NCI-H2196 treated with DMSO at 0.1 percent for 48 hours (cell line): ENCODE data around the gene SEMA4D.

Experiments used
- DNase-seq: peaks from one replicate; lab custom pipeline; 2025; ENCODE audit not compliant: unreplicated experiment; lab: John Stamatoyannopoulos, UW

SEMA4D gene

GRCh38 chr9:89502671-89503070 lies 4.8 kb upstream of the SEMA4D start:
- DNase-seq, result no peak

- DNase-seq, result no peak
Observed at GRCh38 chr9:89502038-89502601, 4.2 kb upstream of the SEMA4D start.

- no peak for DNase-seq
Observed at GRCh38 chr9:89501311-89501898, 3.5 kb upstream of the SEMA4D start.

GRCh38 chr9:89500008-89500407 lies 2.1 kb upstream of the SEMA4D start:
- no peak for DNase-seq

GRCh38 chr9:89498852-89499480 lies 1.1 kb upstream of the SEMA4D start:
- DNase-seq, result no peak

- no peak for DNase-seq
Observed at GRCh38 chr9:89497257-89497963, 503 bp downstream of the SEMA4D start.

- DNase-seq, result no peak
Observed at GRCh38 chr9:89496645-89497256, 1.2 kb downstream of the SEMA4D start.

GRCh38 chr9:89495824-89496560 lies 1.9 kb downstream of the SEMA4D start:
- no peak for DNase-seq

- no peak for DNase-seq
Observed at GRCh38 chr9:89494199-89494598, 3.7 kb downstream of the SEMA4D start.

GRCh38 chr9:89493671-89494070 lies 4.2 kb downstream of the SEMA4D start:
- DNase-seq, result no peak

- no peak for DNase-seq
Observed at GRCh38 chr9:89493181-89493580, 4.7 kb downstream of the SEMA4D start.

- no peak for DNase-seq
Observed at GRCh38 chr9:89492586-89492985, 5.3 kb downstream of the SEMA4D start.

GRCh38 chr9:89491694-89492093 lies 6.2 kb downstream of the SEMA4D start:
- no peak for DNase-seq

- no peak for DNase-seq
Observed at GRCh38 chr9:89489548-89490530, 8.1 kb downstream of the SEMA4D start.

GRCh38 chr9:89488936-89489335 lies 9.0 kb downstream of the SEMA4D start:
- no peak for DNase-seq

- no peak for DNase-seq
Observed at GRCh38 chr9:89488131-89488530, 9.8 kb downstream of the SEMA4D start.

GRCh38 chr9:89486681-89487080 lies 11.2 kb downstream of the SEMA4D start:
- no peak for DNase-seq

- DNase-seq, result no peak
Observed at GRCh38 chr9:89484475-89485404, 13.2 kb downstream of the SEMA4D start.
